Measurements from ENCODE around the gene F11. TPM values are rescaled to one million over a fixed set of nuclear protein-coding genes. Genes with fewer than 3 reads are reported as not detected.

The F11 gene
- polyA plus RNA-seq, 3 donors = 15.0 TPM; not detected in 2

Other genes starting within 250 kb of the F11 start
- gene TLR3, start 197.0 kb upstream of the F11 start, polyA plus RNA-seq = 1 to 10 TPM; 2.9 to 3.3 (median 3.2) TPM
- gene FAM149A, start 161.5 kb upstream of the F11 start, polyA plus RNA-seq = 10 to 100 TPM in 2 of 3 donors, 1 to 10 TPM in 1; 8.8 to 19.5 (median 12.7) TPM
- 10 to 100 TPM; 11.8 to 18.1 (median 14.0) TPM for gene CYP4V2, start 74.6 kb upstream of the F11 start, polyA plus RNA-seq
- gene KLKB1, start 38.7 kb upstream of the F11 start, polyA plus RNA-seq = under 1 TPM in 2 of 3 donors, not detected in 1; 0.28 to 0.89 TPM

Data from adipose tissue (tissue), 3 donors.